ENCODE results near the gene MUC3A. TPM values are rescaled to one million over a fixed set of nuclear protein-coding genes. Genes with fewer than 3 reads are reported as not detected.
A peak's percentile ranks its signal among the peaks of the same experiment; 100 is the strongest.
"Not testable (repeated sequence)": the region's sequence is repeated elsewhere in the genome, so short reads cannot be mapped to it uniquely, and the experiment has no call there.

Gene MUC3A
- total RNA-seq, 3 donors from 2014 or later (not counting 1 experiment from before 2014, with no cell fraction given) = 0.24 TPM; not detected in 2

DNA sequence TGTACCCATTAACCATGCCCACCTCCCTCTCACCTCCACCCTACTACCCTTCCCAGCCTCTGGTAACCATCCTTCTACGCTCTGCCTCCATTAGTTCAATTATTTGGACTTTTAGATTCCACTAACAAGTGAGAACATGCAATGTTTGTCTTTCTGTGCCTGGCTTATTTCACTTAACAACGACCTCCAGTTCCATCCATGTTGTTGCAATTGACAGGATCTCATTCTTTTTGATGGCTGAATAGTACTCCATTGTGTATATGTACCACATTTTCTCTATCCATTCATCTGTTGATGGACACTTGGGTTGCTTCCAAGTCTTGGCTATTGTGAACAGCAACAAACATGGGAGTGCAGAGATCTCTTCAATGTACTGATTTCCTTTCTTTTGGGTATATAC, 58.0 kb downstream of the MUC3A start:
- H3K4me3 ChIP-seq (ENCODE audit: low read length); H3K27ac ChIP-seq (ENCODE audit: low read length); DNase-seq; ATAC-seq; H3K27ac Mint-ChIP-seq; H3K27me3 ChIP-seq (ENCODE audit: control insufficient read depth, insufficient read depth, low read length); H3K4me3 Mint-ChIP-seq; H3K9me3 ChIP-seq (ENCODE audit: control insufficient read depth, insufficient read depth, low read length); intact Hi-C loops (cut with micrococcal nuclease); H3K9me3 Mint-ChIP-seq; H3K27me3 Mint-ChIP-seq (ENCODE audit: low read depth in 2 of 2); H3K4me1 ChIP-seq (ENCODE audit: control insufficient read depth, insufficient read depth, low read length); H3K36me3 ChIP-seq (ENCODE audit: control insufficient read depth, insufficient read depth, low read length); H3K36me3 Mint-ChIP-seq; H3K4me1 Mint-ChIP-seq: not testable (repeated sequence)
- 73% methylated on average over 2 of the region's 2 CpGs for WGBS (ENCODE audit: insufficient coverage)

DNA sequence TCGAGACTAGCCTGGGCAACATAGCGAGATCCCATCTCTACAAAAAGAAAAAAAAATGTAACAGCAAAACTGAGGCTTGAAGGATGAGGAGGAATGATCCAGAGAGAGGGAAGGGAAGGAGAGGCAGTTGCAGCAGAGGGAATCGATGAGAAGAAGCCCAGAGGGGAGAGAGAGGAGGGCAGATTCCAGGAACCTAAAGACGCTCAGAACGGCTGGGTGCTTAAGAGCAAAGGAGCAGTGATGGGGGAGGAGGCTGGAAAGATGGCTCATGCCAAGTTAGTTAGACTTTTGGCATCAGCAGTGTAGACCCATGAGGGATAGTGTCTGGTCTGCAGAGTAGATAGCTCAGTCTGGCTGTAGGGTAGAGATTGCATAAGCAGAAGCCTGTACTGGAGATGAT, 60.3 kb downstream of the MUC3A start:
- no peak overlapping the region for H3K4me3 ChIP-seq (ENCODE audit: low read length)
- intact Hi-C loops (cut with micrococcal nuclease) = no loop called here
- TF ChIP-seq, protein P1, sequence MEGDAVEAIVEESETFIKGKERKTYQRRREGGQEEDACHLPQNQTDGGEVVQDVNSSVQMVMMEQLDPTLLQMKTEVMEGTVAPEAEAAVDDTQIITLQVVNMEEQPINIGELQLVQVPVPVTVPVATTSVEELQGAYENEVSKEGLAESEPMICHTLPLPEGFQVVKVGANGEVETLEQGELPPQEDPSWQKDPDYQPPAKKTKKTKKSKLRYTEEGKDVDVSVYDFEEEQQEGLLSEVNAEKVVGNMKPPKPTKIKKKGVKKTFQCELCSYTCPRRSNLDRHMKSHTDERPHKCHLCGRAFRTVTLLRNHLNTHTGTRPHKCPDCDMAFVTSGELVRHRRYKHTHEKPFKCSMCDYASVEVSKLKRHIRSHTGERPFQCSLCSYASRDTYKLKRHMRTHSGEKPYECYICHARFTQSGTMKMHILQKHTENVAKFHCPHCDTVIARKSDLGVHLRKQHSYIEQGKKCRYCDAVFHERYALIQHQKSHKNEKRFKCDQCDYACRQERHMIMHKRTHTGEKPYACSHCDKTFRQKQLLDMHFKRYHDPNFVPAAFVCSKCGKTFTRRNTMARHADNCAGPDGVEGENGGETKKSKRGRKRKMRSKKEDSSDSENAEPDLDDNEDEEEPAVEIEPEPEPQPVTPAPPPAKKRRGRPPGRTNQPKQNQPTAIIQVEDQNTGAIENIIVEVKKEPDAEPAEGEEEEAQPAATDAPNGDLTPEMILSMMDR (IDR thresholded peaks at IDR 0.05) = no peak
- Mint-ChIP-seq H3K27ac (no peak overlapping the region), H3K9me3 (peaks cover 0 to 2% of the 10 kb centered on the region in 2 donors), H3K36me3 (no peaks in the 10 kb centered on the region), H3K4me1 (no peaks in the 10 kb centered on the region), H3K4me3 (no peak overlapping the region), H3K27me3 (ENCODE audit: low read depth in 2 of 2) (no peaks in the 10 kb centered on the region)
- no peak overlapping the region for H3K27ac ChIP-seq (ENCODE audit: low read length)
- DNase-seq (no peak), ATAC-seq (no peak)
- no peaks in the 10 kb centered on the region for H3K9me3 ChIP-seq (ENCODE audit: control insufficient read depth, insufficient read depth, low read length)
- no peaks in the 10 kb centered on the region for H3K36me3 ChIP-seq (ENCODE audit: control insufficient read depth, insufficient read depth, low read length)
- no peaks in the 10 kb centered on the region for H3K4me1 ChIP-seq (ENCODE audit: control insufficient read depth, insufficient read depth, low read length)
- H3K27me3 ChIP-seq (ENCODE audit: control insufficient read depth, insufficient read depth, low read length) = no peaks in the 10 kb centered on the region
- WGBS (ENCODE audit: insufficient coverage) = 81% methylated on average over 5 of the region's 5 CpGs

DNA sequence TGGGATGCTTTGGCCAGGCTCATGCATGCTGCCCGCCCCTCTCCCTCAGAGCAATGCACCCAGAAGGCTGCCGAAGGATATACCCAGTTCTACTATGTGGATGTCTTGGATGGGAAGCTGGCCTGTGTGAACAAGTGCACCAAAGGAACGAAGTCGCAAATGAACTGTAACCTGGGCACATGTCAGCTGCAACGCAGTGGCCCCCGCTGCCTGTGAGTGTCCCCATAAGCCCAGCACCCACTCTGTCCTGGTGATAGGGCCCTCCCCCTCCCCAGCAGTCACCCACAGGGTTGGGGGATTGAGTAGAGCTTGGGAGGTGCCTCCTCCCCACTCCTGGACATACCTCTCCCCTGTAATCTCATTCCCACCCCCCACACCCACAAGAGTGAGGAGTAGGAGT, 63.6 kb downstream of the MUC3A start:
- Mint-ChIP-seq H3K4me1 (peaks cover 0 to 25% of the 10 kb centered on the region in 2 donors), H3K27me3 (ENCODE audit: low read depth in 2 of 2) (no peaks in the 10 kb centered on the region), H3K4me3 (no peak overlapping the region), H3K9me3 (no peaks in the 10 kb centered on the region), H3K27ac (no peak overlapping the region), H3K36me3 (no peaks in the 10 kb centered on the region)
- Histone ChIP-seq H3K4me1 (ENCODE audit: control insufficient read depth, insufficient read depth, low read length) (peaks cover 15% of the 10 kb centered on the region), H3K36me3 (ENCODE audit: control insufficient read depth, insufficient read depth, low read length) (no peaks in the 10 kb centered on the region), H3K4me3 (ENCODE audit: low read length) (no peak overlapping the region), H3K27me3 (ENCODE audit: control insufficient read depth, insufficient read depth, low read length) (no peaks in the 10 kb centered on the region), H3K9me3 (ENCODE audit: control insufficient read depth, insufficient read depth, low read length) (no peaks in the 10 kb centered on the region), H3K27ac (ENCODE audit: low read length) (no peak overlapping the region)
- TF ChIP-seq, protein P1 (IDR thresholded peaks at IDR 0.05) = no peak
- ATAC-seq (no peak), DNase-seq (no peak)
- intact Hi-C loops (cut with micrococcal nuclease) = no loop called here
- WGBS (ENCODE audit: insufficient coverage) = 96% methylated on average over 6 of the region's 6 CpGs

DNA sequence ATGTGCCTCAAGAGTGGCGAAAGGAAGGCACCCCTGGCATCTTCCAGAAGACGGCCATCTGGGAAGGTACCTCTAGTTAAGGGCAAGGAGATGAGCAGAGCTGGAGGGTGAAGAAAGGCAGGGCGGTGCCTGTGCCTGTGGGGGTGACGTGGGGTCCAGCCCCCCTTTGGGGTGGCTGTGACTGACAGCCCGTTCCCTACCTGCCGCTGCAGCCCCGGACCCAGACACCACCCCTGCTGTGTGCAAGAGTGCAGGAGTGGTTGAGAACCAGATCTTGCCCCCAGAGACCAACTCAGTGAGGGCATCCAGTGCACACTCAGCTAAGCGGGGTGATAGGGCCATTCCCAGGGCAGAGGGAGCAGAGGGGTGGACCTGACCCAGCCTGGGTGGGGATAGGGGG, 66.3 kb downstream of the MUC3A start:
- TF ChIP-seq, protein P1 (IDR thresholded peaks at IDR 0.05) = no peak
- 83% methylated on average over 8 of the region's 8 CpGs for WGBS (ENCODE audit: insufficient coverage)
- Histone ChIP-seq H3K4me1 (ENCODE audit: control insufficient read depth, insufficient read depth, low read length) (peaks cover 24% of the 10 kb centered on the region), H3K27me3 (ENCODE audit: control insufficient read depth, insufficient read depth, low read length) (no peaks in the 10 kb centered on the region), H3K4me3 (ENCODE audit: low read length) (no peak overlapping the region), H3K27ac (ENCODE audit: low read length) (no peak overlapping the region), H3K36me3 (ENCODE audit: control insufficient read depth, insufficient read depth, low read length) (no peaks in the 10 kb centered on the region), H3K9me3 (ENCODE audit: control insufficient read depth, insufficient read depth, low read length) (no peaks in the 10 kb centered on the region)
- no peak for ATAC-seq
- Mint-ChIP-seq H3K4me1 (peaks cover 0 to 31% of the 10 kb centered on the region in 2 donors), H3K4me3 (peak overlapping the region; percentile 75), H3K36me3 (no peaks in the 10 kb centered on the region), H3K27ac (peak overlapping the region; percentile 50 to 95), H3K27me3 (ENCODE audit: low read depth in 2 of 2) (no peaks in the 10 kb centered on the region), H3K9me3 (no peaks in the 10 kb centered on the region)
- intact Hi-C loops (cut with micrococcal nuclease) = no loop called here
- DNase-seq = no peak

Measured in natural killer cell (primary cell).